ENCODE data around the gene DPH3.

DNA sequence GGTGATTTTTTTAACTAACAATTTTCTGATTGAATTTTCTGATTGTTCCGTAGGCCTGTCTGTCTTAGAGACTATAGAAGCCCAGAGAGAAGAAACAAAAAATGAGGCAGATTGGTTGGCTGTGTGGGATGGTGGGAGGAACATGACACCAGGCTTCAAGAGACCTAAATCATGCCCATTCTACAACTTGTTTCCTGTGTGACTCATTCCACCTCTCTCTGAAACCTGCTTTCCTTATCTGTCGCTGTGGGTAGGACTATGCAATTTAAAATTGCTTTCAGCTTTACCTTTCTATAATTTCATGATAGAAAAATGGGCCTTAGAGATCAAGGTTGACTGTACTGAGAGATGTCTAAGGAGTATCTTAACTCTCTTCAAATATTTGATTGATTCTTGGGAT lies 44.8 kb upstream of the DPH3 start:
- TF ChIP-seq, protein P1, sequence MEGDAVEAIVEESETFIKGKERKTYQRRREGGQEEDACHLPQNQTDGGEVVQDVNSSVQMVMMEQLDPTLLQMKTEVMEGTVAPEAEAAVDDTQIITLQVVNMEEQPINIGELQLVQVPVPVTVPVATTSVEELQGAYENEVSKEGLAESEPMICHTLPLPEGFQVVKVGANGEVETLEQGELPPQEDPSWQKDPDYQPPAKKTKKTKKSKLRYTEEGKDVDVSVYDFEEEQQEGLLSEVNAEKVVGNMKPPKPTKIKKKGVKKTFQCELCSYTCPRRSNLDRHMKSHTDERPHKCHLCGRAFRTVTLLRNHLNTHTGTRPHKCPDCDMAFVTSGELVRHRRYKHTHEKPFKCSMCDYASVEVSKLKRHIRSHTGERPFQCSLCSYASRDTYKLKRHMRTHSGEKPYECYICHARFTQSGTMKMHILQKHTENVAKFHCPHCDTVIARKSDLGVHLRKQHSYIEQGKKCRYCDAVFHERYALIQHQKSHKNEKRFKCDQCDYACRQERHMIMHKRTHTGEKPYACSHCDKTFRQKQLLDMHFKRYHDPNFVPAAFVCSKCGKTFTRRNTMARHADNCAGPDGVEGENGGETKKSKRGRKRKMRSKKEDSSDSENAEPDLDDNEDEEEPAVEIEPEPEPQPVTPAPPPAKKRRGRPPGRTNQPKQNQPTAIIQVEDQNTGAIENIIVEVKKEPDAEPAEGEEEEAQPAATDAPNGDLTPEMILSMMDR (conservative IDR thresholded peaks at IDR 0.05), result no peak
- TF ChIP-seq EZH2 (IDR thresholded peaks at IDR 0.05; ENCODE audit: low read depth), result no peak

Measured in PC-9 (cell line).